HEK293T (cell line): Measurements from ENCODE around the gene TTC7B.

Source experiments
- CTCF ChIA-PET: fragments of 350-600 bp; formaldehyde crosslinking; extraction: SDS; loops from one replicate; lab custom pipeline; 2021; ENCODE audit warnings: antibody characterized with exemption, inconsistent platforms; lab: Yijun Ruan, JAX
- POLR2A ChIA-PET: fragments of 350-600 bp; formaldehyde crosslinking; extraction: SDS; loops from one replicate; lab custom pipeline; 2020; ENCODE audit warnings: antibody characterized with exemption, inconsistent platforms; lab: Yijun Ruan, JAX
- DNase-seq: peaks from one replicate; pipeline ENCODE4 v3.0.0; 2012; ENCODE audit warnings: mixed read lengths; ENCODE audit errors: extremely low spot score
- ARNT ChIP-seq: fragments of 450-650 bp; IDR thresholded peaks from 2 replicates; pipeline ENCODE4 v1.6.1; 2017; ENCODE audit warnings: mild to moderate bottlenecking
- BHLHE40 ChIP-seq: fragments of 450-650 bp; IDR thresholded peaks from 2 replicates; pipeline ENCODE4 v1.6.1; 2016; ENCODE audit warnings: mild to moderate bottlenecking, moderate library complexity, borderline replicate concordance
- CTBP1 ChIP-seq: fragments of 450-650 bp; IDR thresholded peaks from 2 replicates; pipeline ENCODE4 v1.6.1; 2016; ENCODE audit warnings: borderline replicate concordance
- ELF4 ChIP-seq: fragments of 450-650 bp; IDR thresholded peaks from 2 replicates; pipeline ENCODE4 v1.6.1; 2017; ENCODE audit warnings: antibody characterized with exemption
- FOXA1 ChIP-seq: fragments of 450-650 bp; IDR thresholded peaks from 2 replicates; pipeline ENCODE4 v1.6.1; 2016; ENCODE audit warnings: mild to moderate bottlenecking
- FOXK2 ChIP-seq: fragments of 450-650 bp; IDR thresholded peaks from 2 replicates; pipeline ENCODE4 v1.6.1; 2016; ENCODE audit warnings: mild to moderate bottlenecking
- FOXM1 ChIP-seq: fragments of 450-650 bp; IDR thresholded peaks from 2 replicates; pipeline ENCODE4 v1.6.1; 2017; ENCODE audit warnings: mild to moderate bottlenecking, borderline replicate concordance
- HDGF ChIP-seq: fragments of 450-650 bp; IDR thresholded peaks from 2 replicates; pipeline ENCODE4 v1.6.1; 2017; ENCODE audit warnings: antibody characterized with exemption, borderline replicate concordance
- L3MBTL2 ChIP-seq: fragments of 450-650 bp; conservative IDR thresholded peaks from 2 replicates; pipeline ENCODE4 v1.6.1; 2016; ENCODE audit warnings: mild to moderate bottlenecking
- LEF1 ChIP-seq: fragments of 450-650 bp; IDR thresholded peaks from 2 replicates; pipeline ENCODE4 v1.6.1; 2017; ENCODE audit warnings: mild to moderate bottlenecking, borderline replicate concordance
- NFRKB ChIP-seq: fragments of 450-650 bp; IDR thresholded peaks from 2 replicates; pipeline ENCODE4 v1.6.1; 2016; ENCODE audit warnings: mild to moderate bottlenecking, moderate library complexity
- SP1 ChIP-seq: fragments of 450-650 bp; IDR thresholded peaks from 2 replicates; pipeline ENCODE4 v1.6.1; 2017
- SUZ12 ChIP-seq: fragments of 450-650 bp; IDR thresholded peaks from 2 replicates; pipeline ENCODE4 v1.6.1; 2016; ENCODE audit warnings: mild to moderate bottlenecking
- TARDBP ChIP-seq: fragments of 450-650 bp; IDR thresholded peaks from 2 replicates; pipeline ENCODE4 v1.6.1; 2016
- ZNF384 ChIP-seq: fragments of 450-650 bp; IDR thresholded peaks from 2 replicates; pipeline ENCODE4 v1.6.1; 2016
- TF ChIP-seq, protein P1 (sequence below): fragments of 450-650 bp; IDR thresholded peaks from 2 replicates; pipeline ENCODE4 v1.6.1; 2016

The TTC7B gene

DNA sequence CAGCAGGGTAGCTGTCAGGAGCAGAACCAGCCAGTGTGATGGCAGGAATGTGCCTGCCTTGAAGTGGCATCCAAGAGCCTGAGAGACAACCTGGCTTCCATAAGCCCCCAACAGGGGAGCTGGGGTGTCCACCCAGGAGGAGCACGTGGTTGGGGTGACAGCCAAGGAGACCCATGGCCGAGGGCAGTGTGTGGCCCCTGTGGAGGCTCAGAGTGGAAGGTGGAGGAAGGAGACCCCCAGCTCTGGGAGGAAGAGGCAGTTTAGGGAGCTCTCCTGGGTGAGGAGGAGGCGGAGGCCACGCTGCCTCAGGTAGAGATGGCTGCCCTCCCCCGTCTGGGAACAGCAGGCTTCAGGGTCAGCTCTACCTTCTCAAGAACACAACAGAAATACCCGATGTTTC, 272.4 kb downstream of the TTC7B start:
- DNase-seq: no peak
- ChIA-PET CTCF (no interaction called here), POLR2A (no interaction called here)
- TF ChIP-seq ELF4 (no peak), HDGF (no peak), ARNT (no peak), SP1 (no peak), TARDBP (no peak)

DNA sequence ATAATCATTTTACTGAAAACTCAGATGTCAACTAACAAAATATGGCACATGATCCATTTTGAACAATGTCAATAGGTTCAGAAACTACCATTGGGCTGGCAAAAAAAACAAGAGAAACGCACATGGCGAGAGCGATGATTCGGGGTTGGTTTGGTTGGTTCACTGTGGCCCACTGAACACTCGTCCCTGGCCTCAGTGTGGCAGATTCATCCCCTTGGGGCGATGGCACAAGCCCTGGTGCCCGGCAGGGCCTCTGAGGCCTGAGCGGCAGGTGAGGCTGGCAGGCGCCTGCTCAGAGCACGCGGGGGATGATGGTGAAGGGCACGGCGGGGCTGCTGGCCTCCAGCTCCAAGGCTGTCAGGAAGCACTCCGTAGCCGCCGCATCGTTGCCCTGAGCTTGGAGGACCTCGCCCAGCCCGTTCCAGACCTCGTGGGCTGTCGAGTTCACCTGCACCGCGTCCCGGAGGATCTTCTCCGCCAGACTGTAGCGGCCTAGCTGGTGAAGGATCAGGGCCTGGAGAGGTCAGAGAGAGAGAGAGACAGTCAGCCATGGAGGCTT, 275.1 kb downstream of the TTC7B start:
- CTCF ChIA-PET: no interaction called here
- TF ChIP-seq SP1 (no peak), LEF1 (no peak), BHLHE40 (no peak), ARNT (no peak), SUZ12 (no peak), ZNF384 (no peak)
- no peak for DNase-seq
- POLR2A ChIA-PET: no interaction called here

DNA sequence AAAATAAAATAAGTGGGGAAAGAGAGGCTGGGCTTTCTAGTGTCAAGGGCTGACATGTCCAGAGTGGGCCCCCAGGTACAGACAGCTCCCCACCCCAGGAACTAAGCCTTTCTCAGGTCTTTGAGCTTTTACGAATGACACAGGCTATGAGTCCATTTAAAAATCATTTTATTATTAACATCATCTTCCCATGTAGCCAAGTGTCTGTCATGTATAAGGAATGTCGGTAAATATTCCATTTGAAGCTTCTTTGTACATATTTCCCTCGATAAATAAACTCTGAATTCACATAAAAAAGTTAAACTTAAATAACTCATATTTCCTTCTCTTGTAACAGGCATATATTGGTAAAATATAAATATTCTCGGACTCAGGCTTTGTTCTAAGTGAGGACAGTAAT, 275.8 kb downstream of the TTC7B start:
- no peak for DNase-seq
- ChIA-PET CTCF (no interaction called here), POLR2A (no interaction called here)
- no peak for TF ChIP-seq LEF1
- no peak for TF ChIP-seq SP1
- no peak for TF ChIP-seq FOXM1
- TF ChIP-seq ARNT: no peak
- no peak for TF ChIP-seq CTBP1

DNA sequence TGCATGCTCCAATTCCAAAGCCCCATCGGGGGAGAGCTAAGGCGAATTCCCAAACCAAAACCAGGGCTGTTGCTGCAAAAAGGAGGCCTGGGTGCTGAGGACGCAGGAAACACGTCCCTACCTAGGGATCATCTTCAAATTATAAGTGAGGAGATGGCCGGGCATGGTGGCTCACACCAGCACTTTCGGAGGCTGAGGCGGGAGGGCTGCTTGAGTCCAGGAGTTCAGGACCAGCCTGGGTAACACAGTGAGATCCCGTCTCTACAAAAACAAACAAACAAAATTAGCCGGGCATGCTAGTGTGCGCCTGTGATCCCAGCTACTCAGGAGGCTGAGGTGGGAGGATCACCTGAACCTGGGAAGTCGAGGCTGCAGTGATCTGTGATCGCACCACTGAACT, 276.2 kb downstream of the TTC7B start:
- CTCF ChIA-PET: no interaction called here
- no peak for DNase-seq
- TF ChIP-seq ARNT (no peak), FOXM1 (no peak), SP1 (no peak), BHLHE40 (no peak), LEF1 (no peak), CTBP1 (no peak), FOXA1 (no peak), ZNF384 (no peak), L3MBTL2 (no peak)
- POLR2A ChIA-PET: no interaction called here

DNA sequence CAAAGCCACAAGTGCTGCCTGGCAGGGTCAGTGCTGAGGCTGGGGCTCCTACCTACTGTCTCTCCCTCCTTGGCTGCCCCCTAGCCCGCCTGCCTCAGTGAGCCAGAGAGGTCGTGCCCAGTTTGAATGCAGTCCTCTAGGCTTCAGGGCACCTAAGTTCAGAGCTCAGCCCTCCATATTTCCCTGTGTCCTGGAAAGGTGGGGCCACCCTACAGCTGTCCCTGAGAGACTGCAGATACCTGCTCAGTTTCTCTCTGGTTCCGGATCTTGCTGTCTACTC, 276.8 kb downstream of the TTC7B start:
- no peak for DNase-seq
- POLR2A ChIA-PET: no interaction called here
- CTCF ChIA-PET: no interaction called here
- TF ChIP-seq BHLHE40: no peak
- no peak for TF ChIP-seq FOXK2
- no peak for TF ChIP-seq HDGF
- TF ChIP-seq ZNF384: no peak
- TF ChIP-seq SUZ12: no peak
- no peak for TF ChIP-seq NFRKB
- TF ChIP-seq FOXA1: no peak
- TF ChIP-seq FOXM1: no peak
- no peak for TF ChIP-seq SP1
- TF ChIP-seq ELF4: no peak
- no peak for TF ChIP-seq L3MBTL2
- no peak for TF ChIP-seq TARDBP
- no peak for TF ChIP-seq ARNT
- TF ChIP-seq, protein P1, sequence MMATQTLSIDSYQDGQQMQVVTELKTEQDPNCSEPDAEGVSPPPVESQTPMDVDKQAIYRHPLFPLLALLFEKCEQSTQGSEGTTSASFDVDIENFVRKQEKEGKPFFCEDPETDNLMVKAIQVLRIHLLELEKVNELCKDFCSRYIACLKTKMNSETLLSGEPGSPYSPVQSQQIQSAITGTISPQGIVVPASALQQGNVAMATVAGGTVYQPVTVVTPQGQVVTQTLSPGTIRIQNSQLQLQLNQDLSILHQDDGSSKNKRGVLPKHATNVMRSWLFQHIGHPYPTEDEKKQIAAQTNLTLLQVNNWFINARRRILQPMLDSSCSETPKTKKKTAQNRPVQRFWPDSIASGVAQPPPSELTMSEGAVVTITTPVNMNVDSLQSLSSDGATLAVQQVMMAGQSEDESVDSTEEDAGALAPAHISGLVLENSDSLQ: no peak
- TF ChIP-seq CTBP1: no peak
- no peak for TF ChIP-seq LEF1

DNA sequence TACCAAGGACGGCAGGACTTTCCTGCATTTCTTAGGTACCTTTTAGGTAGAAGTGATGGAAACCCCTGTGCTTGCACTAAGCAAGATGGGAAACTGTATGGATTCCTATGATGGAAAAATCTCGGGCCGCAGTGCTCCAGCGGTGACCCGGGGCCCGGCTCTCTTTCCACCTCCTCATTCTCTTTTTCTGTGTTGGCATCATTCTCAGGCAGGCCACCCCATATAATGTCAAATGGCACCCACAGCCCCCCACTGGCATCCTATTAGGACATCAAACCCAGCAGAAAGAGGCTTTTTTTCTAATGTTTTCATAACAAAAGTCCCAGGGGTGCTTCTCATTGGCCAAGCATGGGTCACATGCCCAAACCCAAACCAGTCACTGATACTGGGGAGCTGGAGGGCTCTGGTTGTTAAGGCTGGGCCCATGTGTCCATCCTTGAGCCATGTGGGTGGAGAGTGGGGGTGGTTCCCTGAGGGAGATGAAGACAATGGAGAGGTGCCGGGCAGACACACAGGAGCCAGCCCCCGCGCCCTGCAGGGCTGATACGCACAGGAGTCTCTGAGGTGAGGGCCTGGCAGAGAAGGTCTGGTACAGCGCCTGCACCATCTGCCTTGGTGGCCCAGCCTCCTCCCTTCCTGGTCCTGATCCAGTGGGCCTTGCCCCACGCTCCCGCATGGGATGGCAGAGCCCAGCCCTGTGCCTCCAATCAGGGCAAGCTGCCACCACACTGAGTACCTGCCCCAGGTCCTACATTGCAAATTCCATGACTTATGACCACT, 277.3 kb downstream of the TTC7B start:
- TF ChIP-seq FOXK2: no peak
- TF ChIP-seq BHLHE40: no peak
- TF ChIP-seq TARDBP: no peak
- TF ChIP-seq ZNF384: no peak
- no peak for TF ChIP-seq NFRKB
- no peak for TF ChIP-seq SP1
- TF ChIP-seq FOXA1: no peak
- no peak for TF ChIP-seq CTBP1
- TF ChIP-seq ARNT: no peak
- no peak for TF ChIP-seq HDGF
- no peak for DNase-seq
- ChIA-PET POLR2A (no interaction called here), CTCF (no interaction called here)

DNA sequence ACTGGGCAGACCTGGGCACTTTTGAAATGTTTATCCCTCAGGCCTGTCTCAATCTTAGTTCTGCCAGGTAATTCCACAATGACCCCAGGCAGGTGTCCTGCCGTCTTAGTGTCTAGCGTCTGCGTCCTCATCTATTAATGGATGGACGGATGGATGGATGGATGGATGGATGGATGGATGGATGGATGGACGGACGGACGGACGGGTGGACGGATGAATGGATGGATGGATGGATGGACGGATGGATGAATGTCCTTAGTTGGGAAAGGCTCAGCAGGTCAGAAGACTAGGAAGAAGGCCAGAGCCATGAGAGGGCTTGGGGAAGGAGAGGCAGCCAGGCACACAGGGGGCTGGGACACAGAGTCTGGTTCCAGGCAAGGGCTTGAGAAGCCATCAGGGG, 278.1 kb downstream of the TTC7B start:
- CTCF ChIA-PET: no interaction called here
- DNase-seq: no peak
- POLR2A ChIA-PET: no interaction called here
- TF ChIP-seq, protein P1: no peak
- TF ChIP-seq FOXM1 (no peak), L3MBTL2 (no peak), ARNT (no peak), FOXK2 (no peak), SP1 (no peak), ZNF384 (no peak), ELF4 (no peak), LEF1 (no peak), NFRKB (no peak), HDGF (no peak), CTBP1 (no peak)
